Right ventricle myocardium inferior (tissue), 1 donor: ENCODE results near the gene SHANK3. TPM values are rescaled to one million over a fixed set of nuclear protein-coding genes. Genes with fewer than 3 reads are reported as not detected.
"Not testable (repeated sequence)": the region's sequence is repeated elsewhere in the genome, so short reads cannot be mapped to it uniquely, and the experiment has no call there.

Experiments used
- ATAC-seq: fragments of 200-7000 bp; cut with Tn5 transposase; one replicate; pipeline ENCODE4 v1.9.1; 2020; ENCODE audit warnings: mild to moderate bottlenecking, moderate library complexity
- DNase-seq: peaks from one replicate; pipeline ENCODE4 v3.0.0; 2021; ENCODE audit errors: missing footprints
- intact Hi-C: fragments of 100-400 bp; cut with DNase I; formaldehyde crosslinking; loops from one replicate; pipeline ENCODE4 v1.11.0; 2022
- total RNA-seq: library from RNA; stranded (reverse); fragmentation: NEBNext Ultra II Directional; extraction: Animal tissue kit (Norgen Biotek cat#: 25700); gene quantifications from one replicate; pipeline ENCODE4 v1.2.1, GENCODE V29; 2021
- donor health status: DM: no; HTN: yes; CAD: no; lungs with severe emphysema.

SHANK3 gene
- total RNA-seq, 1 donor from 2014 or later, result 22.2 TPM

GRCh38 chr22:50643021-50643820, 29.4 kb upstream of the SHANK3 start:
- DNase-seq, ATAC-seq, intact Hi-C loops: not testable (repeated sequence)

DNA sequence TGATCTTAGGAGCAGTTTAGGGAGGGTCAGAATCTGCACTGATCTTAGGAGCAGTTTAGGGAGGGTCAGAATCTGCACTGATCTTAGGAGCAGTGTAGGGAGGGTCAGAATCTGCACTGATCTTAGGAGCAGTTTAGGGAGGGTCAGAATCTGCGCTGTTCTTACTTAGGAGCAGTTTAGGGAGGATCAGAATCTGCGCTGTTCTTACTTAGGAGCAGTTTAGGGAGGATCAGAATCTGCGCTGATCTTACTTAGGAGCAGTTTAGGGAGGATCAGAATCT, 28.9 kb upstream of the SHANK3 start:
- ATAC-seq, intact Hi-C loops, DNase-seq: not testable (repeated sequence)

GRCh38 chr22:50653256-50653655, 19.4 kb upstream of the SHANK3 start:
- DNase-seq, result no peak
- intact Hi-C loops, result no loop called here
- no peak for ATAC-seq

DNA sequence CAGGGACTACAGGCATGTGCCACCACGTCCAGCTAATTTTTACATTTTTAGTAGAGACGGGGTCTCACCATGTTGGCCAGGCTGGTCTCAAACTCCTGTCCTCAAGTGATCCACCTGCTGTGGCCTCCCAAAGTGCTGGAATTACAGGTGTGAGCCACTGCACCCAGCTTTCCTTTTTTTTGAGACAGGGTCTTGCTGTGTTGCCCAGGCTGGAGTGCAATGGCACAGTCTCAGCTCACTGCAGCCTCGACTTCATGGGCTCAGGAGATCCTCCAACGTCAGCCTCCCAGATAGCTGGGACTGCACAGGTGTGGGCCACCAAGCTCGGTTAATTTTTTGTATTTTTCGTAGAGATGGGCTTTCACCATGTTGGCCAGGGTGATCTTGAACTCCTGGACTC, 18.0 kb upstream of the SHANK3 start:
- intact Hi-C loops, DNase-seq, ATAC-seq: not testable (repeated sequence)

- ATAC-seq, result peak; percentile 52
- DNase-seq, result no peak
- intact Hi-C loops, result no loop called here
Measured at GRCh38 chr22:50656122-50657070, 16.2 kb upstream of the SHANK3 start.

DNA sequence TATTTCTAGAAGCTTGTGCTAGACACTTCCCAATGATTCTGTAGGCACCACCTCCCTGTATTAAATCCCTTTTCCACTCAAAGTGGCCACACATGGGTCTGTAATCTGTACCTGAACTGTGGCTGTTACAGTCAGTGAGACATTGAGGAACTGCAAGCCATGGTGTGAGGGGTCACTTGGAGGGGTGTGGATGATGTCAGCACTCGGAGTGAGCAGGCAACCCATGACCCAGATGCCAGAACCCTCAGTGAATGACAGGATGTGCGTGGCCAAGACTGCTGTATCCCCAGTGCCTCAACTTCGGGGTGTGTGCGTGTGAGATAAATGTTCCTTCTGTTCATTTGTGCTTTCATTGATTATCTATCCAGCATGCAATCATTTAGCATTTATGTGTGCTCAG, 14.7 kb upstream of the SHANK3 start:
- ATAC-seq (no peak), DNase-seq (no peak)
- intact Hi-C loops, result no loop called here

DNA sequence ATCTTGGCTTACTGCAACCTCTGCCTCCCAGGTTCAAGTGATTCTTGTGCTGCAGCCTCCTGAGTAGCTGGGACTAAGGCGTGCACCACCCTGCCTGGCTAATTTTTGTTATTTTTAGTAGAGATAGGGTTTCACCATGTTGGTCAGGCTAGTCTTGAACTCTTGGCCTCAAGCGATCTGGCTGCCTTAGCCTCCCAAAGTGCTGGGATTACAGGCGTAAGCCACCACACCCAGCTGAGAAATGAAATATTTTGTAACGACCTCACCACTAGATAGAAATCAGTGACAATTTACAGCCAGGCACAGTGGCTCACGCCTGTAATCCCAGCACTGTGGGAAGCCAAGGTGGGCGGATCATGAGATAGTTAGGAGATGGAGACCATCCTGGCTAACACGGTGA, 12.9 kb upstream of the SHANK3 start:
- intact Hi-C loops, ATAC-seq, DNase-seq: not testable (repeated sequence)

DNA sequence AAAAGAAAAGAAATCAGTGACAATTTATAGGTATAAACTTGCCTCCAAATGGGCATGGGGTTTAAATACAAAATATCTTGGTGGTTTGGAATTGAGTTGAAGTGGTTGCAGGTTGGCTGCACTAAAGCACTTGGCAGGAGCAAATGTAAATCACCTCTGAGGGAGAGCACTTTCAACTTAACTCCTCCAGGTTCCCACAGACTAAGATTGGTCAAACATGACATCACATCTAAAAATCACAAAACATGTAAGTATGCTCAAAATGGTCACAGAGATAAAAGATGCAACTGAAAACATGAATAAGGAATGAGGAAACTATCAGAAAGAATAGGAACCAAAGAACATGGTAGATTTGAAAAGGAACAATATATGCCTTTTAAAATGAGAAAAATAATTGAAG, 12.3 kb upstream of the SHANK3 start:
- no peak for ATAC-seq
- DNase-seq, result no peak
- intact Hi-C loops, result no loop called here

DNA sequence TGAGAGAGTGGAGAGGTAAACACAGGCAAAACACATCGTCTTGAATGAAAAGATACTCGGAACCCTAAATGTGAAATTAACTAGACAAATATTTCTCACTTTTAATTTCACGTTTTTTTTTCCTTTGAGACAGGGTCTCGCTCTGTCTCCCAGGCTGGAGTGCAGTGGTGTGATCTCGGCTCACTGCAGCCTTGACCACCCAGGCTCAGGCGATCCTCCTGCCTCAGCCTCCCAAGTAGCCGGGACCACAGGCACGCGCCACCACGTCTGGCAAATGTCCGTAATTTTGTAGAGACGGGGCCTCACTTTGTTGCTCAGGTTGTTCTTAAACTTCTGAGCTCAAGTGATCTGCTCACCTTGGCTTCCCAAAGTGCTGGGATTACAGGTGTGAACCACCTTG, 7.4 kb upstream of the SHANK3 start:
- ATAC-seq (no peak), DNase-seq (no peak)
- intact Hi-C loops, result no loop called here

DNA sequence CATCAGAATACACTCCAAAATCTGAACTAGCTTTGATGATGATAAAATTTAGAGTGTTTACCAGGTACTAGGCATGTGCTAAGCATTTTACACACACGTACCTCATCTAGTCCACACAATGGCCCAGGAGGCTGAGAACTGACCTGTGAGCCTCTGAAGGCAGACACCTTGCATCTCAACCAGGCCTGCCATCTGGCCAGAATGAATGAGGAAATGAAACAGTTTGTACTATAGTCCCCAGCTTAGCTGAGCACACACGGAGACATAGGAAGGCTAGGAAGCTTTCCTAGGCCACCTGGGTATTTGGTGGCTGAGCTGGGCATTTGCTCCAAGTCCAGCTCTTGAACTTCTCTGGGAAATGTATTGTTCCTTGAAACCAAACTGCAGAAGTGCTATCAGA, 6.9 kb upstream of the SHANK3 start:
- ATAC-seq (no peak), DNase-seq (no peak)
- intact Hi-C loops, result no loop called here

DNA sequence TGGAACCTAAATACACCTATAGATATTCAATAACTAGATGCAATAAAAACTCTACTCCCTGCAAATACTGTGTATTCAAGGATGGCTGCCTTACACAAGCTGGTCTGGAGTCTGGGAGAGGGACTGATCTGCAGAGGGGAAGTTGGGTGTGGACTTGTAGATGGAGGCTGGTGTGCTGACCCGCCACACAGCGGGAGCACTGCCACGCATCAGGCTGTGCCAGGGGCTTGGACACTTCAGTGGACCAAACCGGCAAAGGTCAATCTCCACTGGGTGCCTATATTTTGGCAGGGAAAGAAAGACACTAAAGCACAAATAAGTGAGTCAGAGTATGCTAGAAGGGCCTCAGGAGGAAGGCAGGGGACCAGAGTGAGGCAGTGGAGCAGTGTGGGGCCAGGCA, 2.1 kb upstream of the SHANK3 start:
- intact Hi-C loops, result no loop called here
- DNase-seq (no peak), ATAC-seq (no peak)

DNA sequence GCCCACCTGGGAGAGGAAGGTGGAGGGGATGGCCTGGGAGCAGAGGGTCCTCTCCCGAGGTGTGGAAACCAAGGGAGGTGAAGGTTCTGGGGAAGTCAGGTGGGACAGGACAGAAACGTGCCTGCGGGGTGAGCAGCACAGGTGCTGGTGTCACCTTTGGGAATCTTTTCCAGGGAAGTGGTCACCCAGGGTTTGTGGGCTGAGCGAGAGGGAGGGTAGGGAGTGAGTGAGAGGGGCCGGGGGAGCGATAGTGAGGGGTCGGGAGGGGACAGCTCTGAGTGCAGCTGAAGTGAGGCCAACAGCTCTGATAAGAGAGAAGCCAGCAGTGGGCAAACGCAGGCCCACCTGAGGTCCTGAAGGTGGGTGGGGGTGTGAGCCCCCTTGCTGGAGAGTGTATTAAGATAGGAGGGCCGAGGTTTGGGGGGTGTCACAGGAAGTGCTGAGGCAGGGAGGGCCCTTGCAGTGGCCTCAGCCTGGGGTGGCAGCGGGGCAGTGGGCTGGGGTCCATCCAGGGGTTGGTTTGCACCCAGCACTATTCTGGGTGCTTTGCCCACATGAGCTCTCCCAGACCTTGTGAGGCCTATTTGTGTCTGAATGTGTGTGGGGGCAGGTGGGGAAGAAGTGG, 1.6 kb upstream of the SHANK3 start:
- ATAC-seq, result no peak
- DNase-seq, result no peak
- intact Hi-C loops, result no loop called here

DNA sequence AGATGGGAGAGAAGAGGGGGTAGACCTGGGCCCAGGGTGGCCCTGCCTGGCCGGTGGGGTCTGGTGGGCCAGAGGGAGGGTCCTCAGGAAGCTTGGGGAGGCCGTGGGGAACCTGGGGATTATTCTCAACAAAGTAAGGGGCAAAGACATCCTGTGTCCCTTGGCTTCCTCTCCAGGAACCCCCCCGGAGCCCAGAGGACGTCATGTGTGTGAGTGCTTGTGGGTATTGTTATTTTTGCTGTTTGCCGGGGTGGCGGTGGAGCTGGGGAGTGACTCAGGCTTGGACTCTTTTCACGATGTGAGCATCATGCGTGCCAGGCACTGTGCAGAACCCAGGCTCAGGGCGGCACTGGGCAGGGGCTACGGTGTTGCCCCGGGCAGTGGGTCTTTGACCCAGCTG, 982 bp upstream of the SHANK3 start:
- intact Hi-C loops, result loop anchor here (2.0 kb wide), 1 partner anchor 51 kb away; no protein-coding TSS in a partner anchor
- ATAC-seq (no peak), DNase-seq (no peak)

DNA sequence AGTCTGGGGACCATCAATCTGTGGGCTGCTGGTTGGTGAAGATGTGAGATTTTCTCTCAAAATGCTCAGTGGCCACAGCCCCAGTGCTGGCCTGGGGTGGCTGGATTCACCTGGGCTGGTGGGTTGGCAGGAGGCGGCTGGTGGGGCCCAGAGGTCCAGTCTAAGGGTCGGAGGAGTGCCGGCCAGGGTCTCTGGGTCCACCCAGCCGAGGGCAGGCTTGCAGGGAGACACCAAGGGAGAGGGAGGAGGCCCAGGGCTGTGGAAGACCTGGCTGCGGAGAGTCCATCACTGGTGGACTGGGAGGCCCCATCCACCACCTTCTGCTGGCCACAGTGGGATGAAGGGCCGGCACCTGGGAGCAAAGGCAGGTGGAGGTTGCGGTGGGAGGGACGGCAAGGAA, 582 bp upstream of the SHANK3 start:
- DNase-seq (no peak), ATAC-seq (no peak)
- intact Hi-C loops, result loop anchor here (2.0 kb wide), 1 partner anchor 51 kb away; no protein-coding TSS in a partner anchor

DNA sequence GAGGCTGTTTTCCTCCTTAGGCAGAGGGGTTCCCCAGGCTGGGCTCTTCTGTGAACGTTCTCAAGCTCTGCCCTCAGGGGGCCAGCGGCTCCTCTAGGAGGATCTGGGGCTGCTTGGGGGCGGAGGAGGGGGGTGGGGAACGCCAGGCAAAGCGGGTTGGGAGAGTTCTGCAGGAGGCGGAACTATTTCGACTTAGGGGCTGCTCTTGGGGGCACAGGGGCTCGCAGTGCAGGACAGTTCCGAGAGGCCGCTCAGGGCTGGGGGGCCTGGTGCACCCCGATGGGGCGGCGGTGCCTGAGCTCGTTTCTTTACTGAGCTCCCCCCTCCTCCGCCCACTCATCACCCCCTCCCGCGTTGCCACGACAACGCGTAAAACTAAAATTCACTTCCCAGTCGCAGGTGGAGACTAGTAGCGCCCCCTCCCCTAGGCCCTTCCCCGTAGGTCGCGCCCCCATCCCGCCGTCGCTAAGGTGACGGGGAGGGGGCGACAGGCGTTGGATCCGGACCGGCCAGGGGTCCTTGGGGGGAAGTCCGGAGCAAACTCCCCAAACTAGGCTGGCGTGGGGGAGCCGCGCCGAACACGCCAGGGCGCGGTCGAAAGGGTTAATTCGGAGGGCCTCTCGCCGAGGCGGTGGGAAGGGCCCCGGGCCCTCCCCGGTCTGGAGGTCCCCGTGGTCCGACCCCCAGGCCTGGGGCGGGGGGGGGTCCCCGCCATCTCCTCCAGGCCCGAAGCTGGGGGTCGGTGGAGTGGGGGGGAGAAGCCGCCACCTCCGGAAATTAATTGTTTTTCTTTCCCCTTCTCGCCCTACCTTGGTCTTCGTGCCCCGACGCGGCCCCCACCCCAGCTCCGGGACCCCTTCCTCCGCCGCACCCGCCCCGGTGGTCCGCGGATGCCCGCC, 857 bp downstream of the SHANK3 start:
- DNase-seq, result no peak
- intact Hi-C loops, result loop anchor here (2.0 kb wide), 1 partner anchor 53 kb away; no protein-coding TSS in a partner anchor

DNA sequence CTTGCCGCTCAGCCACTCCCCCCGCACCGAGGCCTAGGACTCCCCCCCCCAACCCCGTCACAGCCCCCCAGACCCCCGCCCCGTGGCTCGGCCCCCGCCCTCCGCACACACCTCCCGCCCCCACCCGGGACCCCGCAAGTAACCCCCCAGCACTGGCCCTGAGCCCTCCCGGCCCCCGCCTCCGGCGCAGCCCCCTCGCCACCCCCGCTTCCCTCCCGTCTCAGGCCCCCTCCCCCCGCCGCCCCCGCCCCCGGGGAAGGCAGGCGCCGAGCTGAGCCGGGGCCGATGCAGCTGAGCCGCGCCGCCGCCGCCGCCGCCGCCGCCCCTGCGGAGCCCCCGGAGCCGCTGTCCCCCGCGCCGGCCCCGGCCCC, 1.5 kb downstream of the SHANK3 start:
- DNase-seq, result no peak
- ATAC-seq, result no peak
- intact Hi-C loops, result no loop called here

More for the DNA sequence above, 857 bp downstream of the SHANK3 start:
- ATAC-seq, result no peak

DNA sequence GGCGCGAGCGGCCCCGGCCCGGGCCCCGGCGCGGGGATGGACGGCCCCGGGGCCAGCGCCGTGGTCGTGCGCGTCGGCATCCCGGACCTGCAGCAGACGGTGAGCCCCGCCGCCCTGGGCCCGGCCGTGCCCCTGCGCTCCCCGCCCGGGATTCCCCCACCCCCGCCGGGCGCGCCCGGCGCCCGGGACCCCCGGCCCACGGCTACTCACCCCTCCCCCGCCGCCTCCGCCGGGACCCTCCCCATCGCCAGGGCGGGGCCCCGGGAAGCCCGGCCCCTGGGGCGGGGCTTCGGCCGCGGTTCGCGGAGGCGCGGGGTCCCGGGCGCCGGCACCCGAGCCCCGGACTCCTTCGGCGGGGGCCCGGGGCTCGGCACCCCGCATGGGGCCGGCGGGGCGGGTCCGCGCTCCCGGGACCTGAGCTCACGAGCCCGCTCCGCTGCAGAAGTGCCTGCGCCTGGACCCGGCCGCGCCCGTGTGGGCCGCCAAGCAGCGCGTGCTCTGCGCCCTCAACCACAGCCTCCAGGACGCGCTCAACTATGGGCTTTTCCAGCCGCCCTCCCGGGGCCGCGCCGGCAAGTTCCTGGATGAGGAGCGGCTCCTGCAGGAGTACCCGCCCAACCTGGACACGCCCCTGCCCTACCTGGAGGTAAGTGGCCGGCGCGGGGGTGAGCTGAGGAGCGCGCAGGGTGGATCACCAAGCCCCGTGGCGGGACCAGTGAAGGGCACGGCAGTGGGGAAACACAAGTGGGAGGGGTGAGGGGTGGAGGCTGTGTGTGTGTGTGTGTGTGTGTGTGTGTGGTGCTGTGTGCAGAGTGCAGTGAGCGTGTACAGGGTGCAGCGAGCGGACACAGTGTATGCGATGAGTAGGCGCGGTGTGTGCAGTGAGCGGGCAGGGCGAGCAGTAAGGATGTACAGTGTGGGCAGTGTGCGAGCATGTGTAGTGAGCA, 2.3 kb downstream of the SHANK3 start:
- DNase-seq (no peak), ATAC-seq (no peak)
- intact Hi-C loops, result no loop called here
